Liver (tissue), 9 donors: ENCODE data around the gene ATF7. TPM values are rescaled to one million over a fixed set of nuclear protein-coding genes. Genes with fewer than 3 reads are reported as not detected.

ENCODE experiments used
- DNase-seq: peaks from one replicate; pipeline ENCODE4 v3.0.0-alpha.2; 2017; ENCODE audit warnings: low spot score
- H3K27ac ChIP-seq, 2 donors: one replicate each; pipeline ENCODE4 v1.7.0; 2013; ENCODE audit warnings: inconsistent platforms in 2 of 2, low read length in 2 of 2, control low read depth in 1 of 2, low read depth in 1 of 2, mild to moderate bottlenecking in 1 of 2
- H3K27me3 ChIP-seq, 4 donors: one replicate each; pipeline versions ENCODE4 v1.6.1 to v1.7.0; 2013; ENCODE audit warnings: low read length in 3 of 4, inconsistent platforms in 1 of 4, mild to moderate bottlenecking in 1 of 4, moderate library complexity in 1 of 4; ENCODE audit not compliant: control insufficient read depth in 4 of 4, insufficient read depth in 4 of 4
- H3K36me3 ChIP-seq, 4 donors: one replicate each; pipeline versions ENCODE4 v1.6.1 to v1.7.0; 2013; ENCODE audit warnings: low read length in 3 of 4, mild to moderate bottlenecking in 3 of 4, low read depth in 1 of 4, moderate library complexity in 1 of 4; ENCODE audit not compliant: control insufficient read depth in 4 of 4, insufficient read depth in 3 of 4
- H3K4me1 ChIP-seq, 4 donors: one replicate each; pipeline versions ENCODE4 v1.6.1 to v1.7.0; 2013; ENCODE audit warnings: low read length in 3 of 4, mild to moderate bottlenecking in 3 of 4, moderate library complexity in 1 of 4; ENCODE audit not compliant: control insufficient read depth in 4 of 4, insufficient read depth in 4 of 4
- H3K4me3 ChIP-seq, 3 donors: one replicate each; pipeline versions ENCODE4 v1.6.1 to v1.7.0; 2013; ENCODE audit warnings: low read length in 3 of 3, control low read depth in 1 of 3, low read depth in 1 of 3, mild to moderate bottlenecking in 1 of 3
- H3K9ac ChIP-seq, 2 donors: one replicate each; pipeline ENCODE4 v1.7.0; 2013; ENCODE audit warnings: low read length in 2 of 2, mild to moderate bottlenecking in 2 of 2, moderate library complexity in 2 of 2, control low read depth in 1 of 2, low read depth in 1 of 2
- H3K9me3 ChIP-seq, 4 donors: one replicate each; pipeline versions ENCODE4 v1.6.1 to v1.7.0; 2013; ENCODE audit warnings: low read length in 3 of 4; ENCODE audit not compliant: control insufficient read depth in 4 of 4
- FOXA1 ChIP-seq: IDR thresholded peaks from 2 replicates; pipeline ENCODE4 v1.6.1; 2016; ENCODE audit warnings: antibody characterized with exemption
- FOXA2 ChIP-seq: IDR thresholded peaks from 2 replicates; pipeline ENCODE4 v1.6.1; 2016; ENCODE audit warnings: antibody characterized with exemption
- GABPA ChIP-seq, 2 donors: IDR thresholded peaks in 1 of 2; conservative IDR thresholded peaks in 1 of 2; 2 replicates each; pipeline ENCODE4 v1.6.1; 2016; ENCODE audit warnings: antibody characterized with exemption in 2 of 2, mild to moderate bottlenecking in 1 of 2, moderate library complexity in 1 of 2
- HNF4A ChIP-seq, 2 donors: conservative IDR thresholded peaks; 2 replicates each; pipeline ENCODE4 v1.6.1; 2016; ENCODE audit warnings: antibody characterized with exemption in 2 of 2, mild to moderate bottlenecking in 2 of 2
- HNF4G ChIP-seq: IDR thresholded peaks from 2 replicates; pipeline ENCODE4 v1.6.1; 2016; ENCODE audit warnings: antibody characterized with exemption
- NR2F2 ChIP-seq: IDR thresholded peaks from 2 replicates; pipeline ENCODE4 v1.6.1; 2016; ENCODE audit warnings: antibody characterized with exemption
- RAD21 ChIP-seq, 2 donors: IDR thresholded peaks; 2 replicates each; pipeline ENCODE4 v1.6.1; 2016; ENCODE audit warnings: antibody characterized with exemption in 2 of 2, mild to moderate bottlenecking in 2 of 2
- RXRA ChIP-seq, 2 donors: IDR thresholded peaks; 2 replicates each; pipeline ENCODE4 v1.6.1; 2017 to 2018; ENCODE audit warnings: antibody characterized with exemption in 2 of 2, mild to moderate bottlenecking in 1 of 2
- SP1 ChIP-seq: IDR thresholded peaks from 2 replicates; pipeline ENCODE4 v1.6.1; 2018; ENCODE audit warnings: antibody characterized with exemption, mild to moderate bottlenecking
- TAF1 ChIP-seq: conservative IDR thresholded peaks from 2 replicates; pipeline ENCODE4 v1.6.1; 2016; ENCODE audit warnings: antibody characterized with exemption, mild to moderate bottlenecking
- YY1 ChIP-seq: IDR thresholded peaks from 2 replicates; pipeline ENCODE4 v1.6.1; 2016; ENCODE audit warnings: antibody characterized with exemption, mild to moderate bottlenecking
- WGBS: extraction: QIAGEN DNeasy Blood & Tissue Kit; methylation state at CpG from one replicate; pipeline ENCODE4 v1.1.7; 2013; 5-methylcytosine and 5-hydroxymethylcytosine counted together
- polyA plus RNA-seq, 2 donors: library from polyadenylated mRNA; stranded (reverse) in 1 of 2; unstranded in 1 of 2; fragments of 200-250 nt in 1 of 2; fragments of >200 nt in 1 of 2; fragmentation: Nextera tagmentation in 1 of 2; extraction: Ambion mirVana in 1 of 2; gene quantifications; one replicate each; pipeline versions ENCODE4 v1.2.1 to v1.2.3, GENCODE V29; 2013 to 2015
- total RNA-seq, 2 donors: library from RNA; depleted of rRNA; stranded (reverse); fragments of >200 nt; gene quantifications; one replicate each; pipeline ENCODE4 v1.2.3, GENCODE V29; 2014
- TF ChIP-seq, protein P1 (sequence below): IDR thresholded peaks from 2 replicates; pipeline ENCODE4 v1.6.1; 2016; ENCODE audit warnings: antibody characterized with exemption
- TF ChIP-seq, protein P2 (sequence below): IDR thresholded peaks from 2 replicates; pipeline ENCODE4 v1.6.1; 2016; ENCODE audit warnings: antibody characterized with exemption
- TF ChIP-seq, protein P3 (sequence below): IDR thresholded peaks from 2 replicates; pipeline ENCODE4 v1.6.1; 2016; ENCODE audit warnings: antibody characterized with exemption
- donor health status: healthy.
- donor health status: healthy.
- donor health status: healthy.
- donor health status: healthy.
- donor health status: healthy.

The ATF7 gene
- total and polyA plus RNA-seq, 4 donors = 5.3 to 14.5 (median 9.9) TPM

DNA sequence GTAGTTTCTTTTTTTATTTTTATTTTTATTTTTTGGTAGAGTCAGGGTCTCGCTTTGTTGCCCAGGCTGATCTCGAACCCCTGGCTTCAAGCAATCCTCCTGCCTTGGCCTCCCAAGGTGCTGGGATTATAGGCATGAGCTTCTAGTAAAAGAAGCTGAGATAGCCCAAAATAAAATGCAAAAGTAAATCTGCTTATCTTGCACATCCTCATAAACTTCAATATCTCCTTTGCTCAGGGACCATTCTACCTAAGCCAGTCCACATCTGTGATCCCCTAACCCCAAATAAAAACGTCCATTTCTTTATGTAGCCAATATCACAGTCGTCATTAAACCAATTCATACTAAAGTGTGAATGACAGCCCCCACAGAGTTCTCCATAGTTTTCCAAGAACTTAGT lies 36.3 kb downstream of the ATF7 start (continued):
- TF ChIP-seq FOXA2 = no peak
- TF ChIP-seq, protein P1, sequence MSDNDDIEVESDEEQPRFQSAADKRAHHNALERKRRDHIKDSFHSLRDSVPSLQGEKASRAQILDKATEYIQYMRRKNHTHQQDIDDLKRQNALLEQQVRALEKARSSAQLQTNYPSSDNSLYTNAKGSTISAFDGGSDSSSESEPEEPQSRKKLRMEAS = no peak
- TF ChIP-seq GABPA (IDR thresholded peaks at IDR 0.05 in 1 of 2, conservative IDR thresholded peaks at IDR 0.05 in 1 of 2) = no peak

DNA sequence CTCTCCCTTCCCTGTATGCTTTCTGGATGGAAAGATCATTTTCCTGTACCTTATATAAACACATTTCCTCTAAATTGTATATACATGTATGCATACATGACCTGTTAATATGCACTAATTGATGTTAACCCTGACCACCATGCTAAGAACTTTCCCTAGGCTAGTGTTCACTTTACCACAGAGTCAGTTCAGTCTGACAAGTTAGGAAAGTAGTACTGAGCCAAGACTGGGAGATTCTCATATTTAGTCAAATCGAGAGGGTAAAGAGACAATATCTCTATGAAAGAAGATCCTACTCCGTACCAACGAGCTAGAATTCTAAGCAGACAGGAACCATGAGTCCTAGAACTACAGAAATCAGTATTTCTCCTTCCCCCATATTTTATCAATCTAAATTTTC lies 36.8 kb downstream of the ATF7 start:
- Histone ChIP-seq H3K36me3 (peaks cover 0 to 2% (median 0%) of the 10 kb centered on the region in 4 donors), H3K27ac (no peak overlapping the region), H3K4me1 (peaks cover 0 to 16% (median 7%) of the 10 kb centered on the region in 4 donors), H3K9me3 (no peaks in the 10 kb centered on the region), H3K27me3 (no peaks in the 10 kb centered on the region), H3K9ac (no peak overlapping the region), H3K4me3 (no peak overlapping the region)
- 93% methylated on average over 3 of the region's 3 CpGs for WGBS
- DNase-seq = no peak
- TF ChIP-seq, protein P2, sequence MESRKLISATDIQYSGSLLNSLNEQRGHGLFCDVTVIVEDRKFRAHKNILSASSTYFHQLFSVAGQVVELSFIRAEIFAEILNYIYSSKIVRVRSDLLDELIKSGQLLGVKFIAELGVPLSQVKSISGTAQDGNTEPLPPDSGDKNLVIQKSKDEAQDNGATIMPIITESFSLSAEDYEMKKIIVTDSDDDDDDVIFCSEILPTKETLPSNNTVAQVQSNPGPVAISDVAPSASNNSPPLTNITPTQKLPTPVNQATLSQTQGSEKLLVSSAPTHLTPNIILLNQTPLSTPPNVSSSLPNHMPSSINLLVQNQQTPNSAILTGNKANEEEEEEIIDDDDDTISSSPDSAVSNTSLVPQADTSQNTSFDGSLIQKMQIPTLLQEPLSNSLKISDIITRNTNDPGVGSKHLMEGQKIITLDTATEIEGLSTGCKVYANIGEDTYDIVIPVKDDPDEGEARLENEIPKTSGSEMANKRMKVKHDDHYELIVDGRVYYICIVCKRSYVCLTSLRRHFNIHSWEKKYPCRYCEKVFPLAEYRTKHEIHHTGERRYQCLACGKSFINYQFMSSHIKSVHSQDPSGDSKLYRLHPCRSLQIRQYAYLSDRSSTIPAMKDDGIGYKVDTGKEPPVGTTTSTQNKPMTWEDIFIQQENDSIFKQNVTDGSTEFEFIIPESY = no peak
- TF ChIP-seq FOXA1 (no peak), YY1 (no peak), NR2F2 (no peak), RAD21 (IDR thresholded peaks at IDR 0.05) (no peak), HNF4G (no peak), FOXA2 (no peak), TAF1 (no peak), HNF4A (conservative IDR thresholded peaks at IDR 0.05) (no peak), SP1 (no peak), RXRA (IDR thresholded peaks at IDR 0.05) (no peak), GABPA (IDR thresholded peaks at IDR 0.05 in 1 of 2, conservative IDR thresholded peaks at IDR 0.05 in 1 of 2) (no peak)
- TF ChIP-seq, protein P1 = no peak
- TF ChIP-seq, protein P3, sequence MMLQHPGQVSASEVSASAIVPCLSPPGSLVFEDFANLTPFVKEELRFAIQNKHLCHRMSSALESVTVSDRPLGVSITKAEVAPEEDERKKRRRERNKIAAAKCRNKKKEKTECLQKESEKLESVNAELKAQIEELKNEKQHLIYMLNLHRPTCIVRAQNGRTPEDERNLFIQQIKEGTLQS = no peak

DNA sequence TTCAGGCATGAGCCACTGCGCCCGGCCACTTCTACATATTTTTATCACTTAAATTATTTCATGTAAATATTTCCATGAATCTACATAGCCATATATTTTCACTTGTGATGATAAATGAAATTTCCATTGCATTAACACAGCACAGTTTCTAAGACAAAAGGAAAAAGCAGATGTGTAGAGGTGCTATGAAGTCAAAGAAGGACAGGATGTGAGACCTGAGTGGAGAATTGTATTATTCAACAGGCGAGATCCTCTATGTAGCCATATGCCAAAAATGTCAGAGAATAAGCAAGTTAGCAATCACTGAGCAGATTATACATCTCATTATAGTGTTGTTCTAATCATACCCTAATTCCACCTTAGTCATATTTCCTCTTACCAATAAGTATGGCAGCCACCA lies 38.1 kb downstream of the ATF7 start:
- H3K27ac ChIP-seq = no peak overlapping the region
- DNase-seq = no peak
- WGBS = 99% methylated on average over 3 of the region's 3 CpGs
- TF ChIP-seq RXRA (IDR thresholded peaks at IDR 0.05) (no peak), NR2F2 (no peak), HNF4A (conservative IDR thresholded peaks at IDR 0.05) (no peak), FOXA2 (no peak), SP1 (no peak), YY1 (no peak), RAD21 (IDR thresholded peaks at IDR 0.05) (no peak), TAF1 (no peak)
- TF ChIP-seq, protein P1 = no peak
- peaks cover 0 to 10% (median 5%) of the 10 kb centered on the region in 4 donors for H3K4me1 ChIP-seq
- H3K36me3 ChIP-seq = peaks cover 0 to 2% (median 0%) of the 10 kb centered on the region in 4 donors
- H3K9me3 ChIP-seq = no peaks in the 10 kb centered on the region
- H3K27me3 ChIP-seq = no peaks in the 10 kb centered on the region
- H3K9ac ChIP-seq = no peak overlapping the region
- H3K4me3 ChIP-seq = no peak overlapping the region
